Sigmoid colon (tissue), 4 donors: Measurements from ENCODE around the gene BCL7C.

ENCODE experiments used
- CTCF ChIP-seq, 4 experiments: fragments of 450-650 bp in 3 of 4; fragments of 200-600 bp in 1 of 4; IDR thresholded peaks; one replicate each; pipeline ENCODE4 v1.5.1; 2016 to 2019; ENCODE audit warnings: antibody characterized with exemption in 4 of 4, mild to moderate bottlenecking in 3 of 4, moderate library complexity in 2 of 4
- EP300 ChIP-seq, 4 donors: sonication (generic); formaldehyde crosslinking; IDR thresholded peaks; one replicate each; pipeline ENCODE4 v1.6.1; 2017; ENCODE audit warnings: antibody characterized with exemption in 4 of 4
- POLR2A ChIP-seq, 2 donors: fragments of 450-650 bp; IDR thresholded peaks; one replicate each; pipeline ENCODE4 v1.6.1; 2016; ENCODE audit warnings: antibody characterized with exemption in 2 of 2, mild to moderate bottlenecking in 2 of 2, moderate library complexity in 2 of 2

- TF ChIP-seq CTCF (IDR thresholded peaks at IDR 0.05) (no peak), POLR2A (IDR thresholded peaks at IDR 0.05) (no peak), EP300 (IDR thresholded peaks at IDR 0.05) (no peak)
Measured at GRCh38 chr16:30892670-30893416, 1.0 kb downstream of the BCL7C start.
